ENCODE data around the gene NELFE.

DNA sequence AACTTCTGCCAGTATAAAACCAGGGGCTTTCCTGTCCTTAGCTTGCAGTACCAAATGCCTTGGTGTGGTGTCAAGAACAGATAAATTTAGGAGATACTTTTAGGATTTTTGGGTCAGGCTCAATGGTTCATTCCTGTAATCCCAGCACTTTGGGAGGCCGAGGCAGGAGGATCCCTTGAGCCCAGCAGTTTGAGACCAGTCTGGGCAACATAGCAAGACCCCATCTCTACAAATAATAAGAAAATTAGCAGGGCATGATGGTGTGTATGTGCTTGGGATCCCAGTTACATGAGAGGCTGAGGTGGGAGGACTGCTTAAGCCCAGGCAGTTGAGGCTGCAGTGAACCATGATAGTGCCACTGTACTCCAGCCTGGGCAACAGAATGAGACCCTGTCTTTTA lies 53.7 kb downstream of the NELFE start:
- TF ChIP-seq, protein P1, sequence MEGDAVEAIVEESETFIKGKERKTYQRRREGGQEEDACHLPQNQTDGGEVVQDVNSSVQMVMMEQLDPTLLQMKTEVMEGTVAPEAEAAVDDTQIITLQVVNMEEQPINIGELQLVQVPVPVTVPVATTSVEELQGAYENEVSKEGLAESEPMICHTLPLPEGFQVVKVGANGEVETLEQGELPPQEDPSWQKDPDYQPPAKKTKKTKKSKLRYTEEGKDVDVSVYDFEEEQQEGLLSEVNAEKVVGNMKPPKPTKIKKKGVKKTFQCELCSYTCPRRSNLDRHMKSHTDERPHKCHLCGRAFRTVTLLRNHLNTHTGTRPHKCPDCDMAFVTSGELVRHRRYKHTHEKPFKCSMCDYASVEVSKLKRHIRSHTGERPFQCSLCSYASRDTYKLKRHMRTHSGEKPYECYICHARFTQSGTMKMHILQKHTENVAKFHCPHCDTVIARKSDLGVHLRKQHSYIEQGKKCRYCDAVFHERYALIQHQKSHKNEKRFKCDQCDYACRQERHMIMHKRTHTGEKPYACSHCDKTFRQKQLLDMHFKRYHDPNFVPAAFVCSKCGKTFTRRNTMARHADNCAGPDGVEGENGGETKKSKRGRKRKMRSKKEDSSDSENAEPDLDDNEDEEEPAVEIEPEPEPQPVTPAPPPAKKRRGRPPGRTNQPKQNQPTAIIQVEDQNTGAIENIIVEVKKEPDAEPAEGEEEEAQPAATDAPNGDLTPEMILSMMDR (IDR thresholded peaks at IDR 0.05; ENCODE audit: insufficient read depth, low read depth, low read length) = no peak
- TF ChIP-seq EZH2 (IDR thresholded peaks at IDR 0.05; ENCODE audit: insufficient read depth, low read length) = no peak

Measured in astrocyte (in vitro differentiated cells and primary cell).